RWPE1 (cell line): ENCODE data around the gene SH3BP4.
A peak's percentile ranks its signal among the peaks of the same experiment; 100 is the strongest.

ENCODE experiments used
- CTCF ChIA-PET: fragments of 350-600 bp; sonication (Branson Sonifier 250); formaldehyde crosslinking; extraction: SDS; loops from one replicate; lab custom pipeline; 2021; lab: Yijun Ruan, JAX
- POLR2A ChIA-PET: fragments of 400-600 bp; formaldehyde crosslinking; extraction: SDS; loops from one replicate; lab custom pipeline; 2020; ENCODE audit warnings: antibody characterized with exemption; ENCODE audit not compliant: low non-redundant PET; lab: Yijun Ruan, JAX
- DNase-seq: peaks from one replicate; pipeline ENCODE4 v3.0.0; 2012; ENCODE audit warnings: low spot score
- H3K27ac ChIP-seq: fragments of 450-650 bp; 2 replicates; pipeline ENCODE4 v1.5.1; 2017
- CTCF ChIP-seq: fragments of 450-650 bp; conservative IDR thresholded peaks from 2 replicates; pipeline ENCODE4 v1.5.1; 2017; ENCODE audit warnings: low read depth, mild to moderate bottlenecking

The SH3BP4 gene

DNA sequence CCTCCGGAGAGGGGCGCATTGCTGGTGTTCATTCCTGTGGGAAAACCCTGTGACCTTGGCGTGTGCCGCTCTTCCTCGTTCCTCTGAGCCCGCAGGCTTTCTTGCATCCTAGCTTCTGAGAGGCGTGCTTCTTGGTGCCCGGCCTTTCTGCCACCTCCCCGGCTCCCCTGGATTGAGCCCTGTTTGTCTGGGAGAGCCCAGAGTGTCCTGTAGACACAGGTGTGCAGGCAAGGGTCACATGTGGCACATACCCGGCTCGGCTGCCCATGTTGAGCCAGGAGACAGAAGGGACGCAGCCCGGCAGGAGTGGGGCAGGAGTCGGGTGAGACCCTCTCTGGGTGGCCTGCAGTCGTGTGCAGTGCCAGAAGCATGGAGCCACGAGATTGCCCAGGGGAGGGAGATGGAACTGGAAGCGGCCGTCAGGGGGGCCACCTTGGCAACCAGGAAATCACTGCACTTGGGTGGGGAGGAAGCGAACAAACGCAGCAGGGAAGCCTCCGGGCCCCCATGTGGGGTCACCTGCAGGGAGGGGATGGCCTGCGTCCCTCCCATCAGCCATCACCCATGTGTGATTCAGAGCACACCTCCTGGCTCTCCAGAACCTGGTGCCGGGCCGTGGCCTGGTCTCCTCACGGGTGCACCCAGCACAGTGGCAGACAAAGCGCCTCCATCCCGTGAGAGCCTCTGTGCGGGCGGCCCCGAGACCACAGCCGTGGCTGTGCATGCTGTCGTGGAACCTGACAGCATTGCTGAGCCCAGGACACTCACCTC is 92.9 kb downstream of the SH3BP4 start:
- DNase-seq = no peak
- no peak for TF ChIP-seq CTCF
- ChIA-PET POLR2A (no interaction called here), CTCF (no interaction called here)
- H3K27ac ChIP-seq = no peak overlapping the region; the same call in 1 of the 2 replicates

- CTCF ChIA-PET = interaction anchor here (0.9 kb wide), 1 partner anchor 21 kb away, joined by 4 read pairs; no protein-coding TSS in a partner anchor
- POLR2A ChIA-PET = no interaction called here
- no peak for TF ChIP-seq CTCF
- H3K27ac ChIP-seq = peak overlapping the region; percentile 15
- DNase-seq = no peak
These were observed 93.6 kb downstream of the SH3BP4 start for GRCh38 chr2:235045336-235045972.

GRCh38 chr2:235045973-235046343 is 94.1 kb downstream of the SH3BP4 start:
- no peak for TF ChIP-seq CTCF
- ChIA-PET POLR2A (no interaction called here), CTCF (interaction anchor here (0.9 kb wide), 1 partner anchor 21 kb away, joined by 4 read pairs; no protein-coding TSS in a partner anchor)
- no peak for DNase-seq
- H3K27ac ChIP-seq = peak overlapping the region; percentile 15; the same call in 1 of the 2 replicates

DNA sequence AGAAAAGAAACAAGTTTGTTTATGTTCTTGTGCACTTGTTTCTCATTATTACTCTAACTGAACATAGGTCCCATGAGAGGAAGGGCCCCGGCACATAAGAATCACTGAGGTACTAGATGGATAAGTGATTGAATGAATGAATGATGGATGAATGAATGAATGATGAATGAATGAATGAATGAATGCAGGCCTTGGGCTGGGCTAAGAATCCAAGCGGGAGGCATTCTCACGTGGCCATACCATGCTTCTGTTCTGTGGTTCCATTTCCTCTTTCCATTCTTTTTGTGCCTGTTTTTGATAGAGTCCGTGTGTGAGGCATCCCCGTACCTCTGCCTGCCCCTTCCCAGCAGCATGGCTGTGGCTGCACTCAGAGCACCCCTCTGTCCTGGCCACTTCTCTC is 94.8 kb downstream of the SH3BP4 start:
- ChIA-PET CTCF (no interaction called here), POLR2A (no interaction called here)

GRCh38 chr2:235047171-235048160 is 95.6 kb downstream of the SH3BP4 start:
- CTCF ChIA-PET = interaction anchor here (0.7 to 0.8 kb wide), 2 partner anchors 42 to 88 kb away, joined by 3 read pairs; no protein-coding TSS in a partner anchor
- DNase-seq = no peak
- POLR2A ChIA-PET = no interaction called here

More for the DNA sequence above, 94.8 kb downstream of the SH3BP4 start:
- DNase-seq = no peak
- no peak overlapping the region for H3K27ac ChIP-seq
- TF ChIP-seq CTCF = no peak

More at GRCh38 chr2:235047171-235048160, 95.6 kb downstream of the SH3BP4 start:
- no peak for TF ChIP-seq CTCF
- H3K27ac ChIP-seq = no peak overlapping the region
